ENCODE data around the gene TENM3.

GRCh38 chr4:182194091-182194824 lies 48.9 kb upstream of the TENM3 start:
- TF ChIP-seq EZH2 (IDR thresholded peaks at IDR 0.05; ENCODE audit: borderline replicate concordance, low read length) = no peak
- TF ChIP-seq, protein P1, sequence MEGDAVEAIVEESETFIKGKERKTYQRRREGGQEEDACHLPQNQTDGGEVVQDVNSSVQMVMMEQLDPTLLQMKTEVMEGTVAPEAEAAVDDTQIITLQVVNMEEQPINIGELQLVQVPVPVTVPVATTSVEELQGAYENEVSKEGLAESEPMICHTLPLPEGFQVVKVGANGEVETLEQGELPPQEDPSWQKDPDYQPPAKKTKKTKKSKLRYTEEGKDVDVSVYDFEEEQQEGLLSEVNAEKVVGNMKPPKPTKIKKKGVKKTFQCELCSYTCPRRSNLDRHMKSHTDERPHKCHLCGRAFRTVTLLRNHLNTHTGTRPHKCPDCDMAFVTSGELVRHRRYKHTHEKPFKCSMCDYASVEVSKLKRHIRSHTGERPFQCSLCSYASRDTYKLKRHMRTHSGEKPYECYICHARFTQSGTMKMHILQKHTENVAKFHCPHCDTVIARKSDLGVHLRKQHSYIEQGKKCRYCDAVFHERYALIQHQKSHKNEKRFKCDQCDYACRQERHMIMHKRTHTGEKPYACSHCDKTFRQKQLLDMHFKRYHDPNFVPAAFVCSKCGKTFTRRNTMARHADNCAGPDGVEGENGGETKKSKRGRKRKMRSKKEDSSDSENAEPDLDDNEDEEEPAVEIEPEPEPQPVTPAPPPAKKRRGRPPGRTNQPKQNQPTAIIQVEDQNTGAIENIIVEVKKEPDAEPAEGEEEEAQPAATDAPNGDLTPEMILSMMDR (IDR thresholded peaks at IDR 0.05; ENCODE audit: low read length) = no peak
